ACHN (cell line): ENCODE measurements around the gene HMCN2.

Experiments used
- DNase-seq: peaks from one replicate; pipeline ENCODE4 v3.0.0-alpha.2; 2015
- in situ Hi-C: cut with HindIII; loops from 2 replicates; pipeline ENCODE4 v1.10.0; 2017; ENCODE audit warnings: low sequenced_read_pairs, low pct_ligation_motif_present, low pct_unique_long_range_greater_than_20kb

HMCN2 gene

GRCh38 chr9:130348881-130349280 lies 83.3 kb downstream of the HMCN2 start:
- DNase-seq = no peak
- in situ Hi-C loops = no loop called here

DNA sequence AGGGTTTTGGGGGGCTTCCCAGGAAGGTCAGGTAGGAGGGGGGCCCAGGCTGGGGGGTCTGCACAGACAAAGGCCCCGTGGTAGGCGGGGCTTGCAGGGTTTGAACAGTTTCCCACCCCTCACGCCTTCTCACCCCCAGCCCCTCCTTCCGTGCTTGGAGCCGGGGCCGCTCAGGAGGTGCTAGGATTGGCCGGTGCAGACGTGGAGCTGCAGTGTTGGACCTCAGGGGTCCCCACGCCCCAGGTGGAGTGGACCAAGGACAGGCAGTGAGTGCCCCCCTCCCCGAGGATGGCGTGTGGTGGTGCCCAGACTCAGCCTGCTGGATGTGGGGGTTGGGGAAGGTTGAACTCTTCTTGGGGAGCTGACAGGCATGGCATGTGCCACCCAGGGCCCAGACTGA lies 83.8 kb downstream of the HMCN2 start:
- DNase-seq = no peak

GRCh38 chr9:130351343-130351742 lies 85.8 kb downstream of the HMCN2 start:
- in situ Hi-C loops = no loop called here
- no peak for DNase-seq

More for the DNA sequence above, 83.8 kb downstream of the HMCN2 start:
- in situ Hi-C loops = no loop called here

GRCh38 chr9:130352081-130352480 lies 86.5 kb downstream of the HMCN2 start:
- in situ Hi-C loops = no loop called here
- no peak for DNase-seq

- no peak for DNase-seq
- in situ Hi-C loops = no loop called here
Observed at GRCh38 chr9:130352586-130353285, 87.2 kb downstream of the HMCN2 start.

DNA sequence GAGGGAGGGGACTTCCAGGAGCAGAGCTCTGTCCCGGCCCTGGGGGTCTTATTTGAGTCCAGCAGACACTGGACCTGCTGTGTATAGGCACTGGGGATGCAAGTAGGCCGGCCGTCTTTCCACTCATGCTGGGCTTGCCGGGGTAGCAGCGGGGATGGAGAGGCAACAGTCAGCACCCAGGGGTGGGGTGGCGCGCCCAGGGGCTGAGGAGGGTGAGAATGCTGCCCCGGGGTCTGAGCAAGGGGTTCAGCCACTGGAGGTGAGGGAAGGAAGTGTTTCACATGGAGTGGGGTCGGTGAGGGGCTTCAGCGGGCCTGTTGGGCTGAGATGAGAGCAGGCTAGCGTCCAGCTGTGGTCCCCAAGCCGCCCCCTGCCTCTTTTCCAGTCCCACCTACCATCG lies 88.8 kb downstream of the HMCN2 start:
- in situ Hi-C loops = no loop called here
- no peak for DNase-seq

DNA sequence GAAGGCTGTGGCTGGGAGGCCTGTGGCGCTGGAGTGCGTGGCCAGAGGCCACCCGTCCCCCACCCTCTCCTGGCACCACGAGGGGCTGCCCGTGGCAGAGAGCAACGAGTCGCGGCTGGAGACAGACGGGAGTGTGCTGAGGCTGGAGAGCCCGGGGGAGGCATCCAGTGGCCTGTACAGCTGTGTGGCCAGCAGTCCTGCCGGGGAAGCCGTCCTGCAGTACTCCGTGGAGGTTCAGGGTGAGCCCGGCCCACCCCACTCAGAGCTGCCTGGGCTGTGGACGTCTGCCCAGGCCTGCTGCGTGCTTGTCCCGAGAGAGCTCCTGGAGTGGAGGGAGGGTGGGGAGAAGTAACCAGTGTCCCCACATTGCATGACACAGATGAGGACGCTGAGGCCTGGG lies 89.2 kb downstream of the HMCN2 start:
- in situ Hi-C loops = no loop called here
- no peak for DNase-seq

DNA sequence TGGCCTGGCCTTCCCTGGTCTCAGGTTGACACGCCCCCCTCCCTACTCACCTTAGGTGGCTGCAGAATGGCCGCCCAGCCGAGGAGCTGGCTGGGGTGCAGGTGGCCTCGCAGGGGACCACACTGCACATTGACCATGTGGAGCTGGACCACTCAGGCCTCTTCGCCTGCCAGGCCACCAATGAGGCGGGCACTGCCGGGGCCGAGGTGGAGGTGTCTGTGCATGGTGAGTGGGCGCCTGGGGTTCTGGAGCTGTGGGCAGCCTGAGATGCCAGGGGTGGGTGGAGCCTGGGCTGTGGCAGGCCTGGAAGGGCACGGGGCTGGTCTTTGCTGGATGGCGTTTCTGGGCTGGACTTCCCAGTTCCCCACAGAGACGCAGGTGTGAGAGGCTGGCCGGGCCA lies 90.5 kb downstream of the HMCN2 start:
- in situ Hi-C loops = no loop called here
- no peak for DNase-seq

DNA sequence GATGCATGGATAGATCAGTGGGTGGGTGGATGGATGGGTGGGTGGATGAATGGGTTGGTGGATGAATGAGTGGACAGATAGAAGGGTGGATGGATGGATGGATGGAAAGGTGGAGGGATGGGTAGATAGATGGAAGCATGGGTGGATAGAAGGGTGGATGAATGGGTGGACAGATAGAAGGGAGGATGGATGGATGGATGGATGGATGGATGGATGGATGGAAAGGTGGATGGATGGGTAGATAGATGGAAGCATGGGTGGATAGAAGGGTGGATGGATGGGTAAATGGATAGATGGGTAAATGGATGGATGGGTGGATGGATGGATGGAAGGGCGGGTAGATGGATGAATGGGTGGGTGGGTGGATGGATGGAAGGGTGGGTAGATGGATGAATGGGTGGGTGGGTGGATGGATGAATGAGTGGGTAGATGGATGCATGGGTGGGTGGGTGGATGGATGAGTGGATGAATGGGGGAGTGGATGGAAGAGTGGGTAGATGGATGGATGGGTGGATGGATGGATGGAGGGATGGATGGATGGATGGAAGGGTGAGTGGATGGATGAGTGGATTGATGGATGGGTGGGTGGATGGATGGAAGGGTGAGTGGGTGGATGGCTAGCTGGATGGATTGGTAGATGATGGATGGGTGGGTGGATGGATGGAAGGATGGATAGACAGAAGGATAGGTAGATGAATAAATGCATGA lies 91.5 kb downstream of the HMCN2 start:
- in situ Hi-C loops = no loop called here
- DNase-seq = no peak

DNA sequence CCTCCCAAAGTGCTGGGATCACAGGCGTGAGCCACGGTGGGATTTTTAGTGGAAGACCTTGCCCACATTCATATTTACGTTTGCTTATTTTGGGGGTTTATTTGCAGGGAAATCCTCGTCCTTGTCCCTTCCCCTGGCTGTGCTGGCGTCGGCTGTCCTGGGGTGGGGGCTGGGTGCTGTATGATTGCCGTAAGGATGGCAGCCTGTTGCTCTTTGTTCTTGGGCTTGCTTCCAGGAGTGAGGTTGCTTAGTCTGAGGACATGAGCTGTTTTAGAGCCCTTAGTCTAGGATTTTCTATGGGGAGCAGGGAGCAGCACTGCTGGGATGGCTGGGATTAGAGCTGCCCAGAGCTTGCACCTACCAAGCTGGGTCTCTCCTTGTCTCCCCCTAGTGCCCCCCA lies 93.4 kb downstream of the HMCN2 start:
- in situ Hi-C loops = no loop called here

GRCh38 chr9:130359819-130360218 lies 94.3 kb downstream of the HMCN2 start:
- no peak for DNase-seq
- in situ Hi-C loops = no loop called here

More for the DNA sequence above, 93.4 kb downstream of the HMCN2 start:
- DNase-seq = no peak

- in situ Hi-C loops = no loop called here
Observed at GRCh38 chr9:130360672-130361071, 95.1 kb downstream of the HMCN2 start.

GRCh38 chr9:130361873-130362362 lies 96.4 kb downstream of the HMCN2 start:
- no peak for DNase-seq
- in situ Hi-C loops = no loop called here

More at GRCh38 chr9:130360672-130361071, 95.1 kb downstream of the HMCN2 start:
- DNase-seq = no peak

- in situ Hi-C loops = no loop called here
- DNase-seq = no peak
Observed at GRCh38 chr9:130362691-130363090, 97.1 kb downstream of the HMCN2 start.

GRCh38 chr9:130363755-130364404 lies 98.3 kb downstream of the HMCN2 start:
- in situ Hi-C loops = no loop called here
- no peak for DNase-seq

- DNase-seq = no peak
- in situ Hi-C loops = no loop called here
Observed at GRCh38 chr9:130364619-130365322, 99.2 kb downstream of the HMCN2 start.

DNA sequence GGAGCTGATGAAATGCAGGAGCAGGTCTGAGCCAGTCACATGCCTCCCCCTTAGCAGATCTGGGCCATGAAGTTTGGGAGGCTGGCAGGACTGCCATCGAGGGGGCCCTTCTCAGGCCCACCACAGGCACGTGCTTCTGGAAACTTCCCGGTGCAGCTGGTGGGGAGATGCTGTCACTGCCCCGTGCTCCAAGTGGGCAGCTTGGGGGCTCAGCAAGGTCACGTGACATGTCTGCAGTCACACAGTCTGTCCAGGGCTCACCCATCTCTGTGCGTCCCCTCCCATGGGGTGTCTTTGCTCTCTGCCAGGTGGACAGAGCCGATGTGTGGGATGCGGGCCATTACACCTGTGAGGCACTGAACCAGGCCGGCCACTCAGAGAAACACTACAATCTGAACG lies 99.8 kb downstream of the HMCN2 start:
- in situ Hi-C loops = no loop called here
- DNase-seq = no peak

- DNase-seq = no peak
- in situ Hi-C loops = no loop called here
Observed at GRCh38 chr9:130366072-130366471, 100.5 kb downstream of the HMCN2 start.
